GM13977 (cell line): ENCODE results near the gene MXD1.

Experiments used
- DNase-seq: peaks from one replicate; pipeline ENCODE4 v3.0.0; 2012; ENCODE audit warnings: low spot score
- CTCF ChIP-seq: IDR thresholded peaks from 2 replicates; pipeline ENCODE4 v1.5.1; 2012; ENCODE audit warnings: mild to moderate bottlenecking, control low read depth; ENCODE audit not compliant: insufficient read depth; ENCODE audit errors: extremely low read depth, missing control alignments
- in situ Hi-C: fragments of 300-500 bp; cut with MboI; formaldehyde crosslinking; loops from one replicate; pipeline ENCODE4 v1.12.0; 2022; ENCODE audit warnings: low sequenced_read_pairs, low pct_unique_long_range_greater_than_20kb, mixed read lengths, inconsistent platforms; ENCODE audit not compliant: unreplicated experiment

Gene MXD1

GRCh38 chr2:69952336-69953115 is 37.6 kb downstream of the MXD1 start:
- in situ Hi-C loops, result no loop called here
- no peak for TF ChIP-seq CTCF
- no peak for DNase-seq

- in situ Hi-C loops, result no loop called here
- DNase-seq, result no peak
- TF ChIP-seq CTCF, result no peak
Observed at GRCh38 chr2:69954084-69954483, 39.2 kb downstream of the MXD1 start.

GRCh38 chr2:69955029-69955428 is 40.1 kb downstream of the MXD1 start:
- in situ Hi-C loops, result no loop called here
- no peak for DNase-seq

GRCh38 chr2:69956475-69956979 is 41.6 kb downstream of the MXD1 start:
- in situ Hi-C loops, result no loop called here
- no peak for TF ChIP-seq CTCF
- DNase-seq, result no peak

More at GRCh38 chr2:69955029-69955428, 40.1 kb downstream of the MXD1 start:
- TF ChIP-seq CTCF, result no peak

- in situ Hi-C loops, result no loop called here
- no peak for DNase-seq
- no peak for TF ChIP-seq CTCF
Observed at GRCh38 chr2:69957965-69958364, 43.1 kb downstream of the MXD1 start.

GRCh38 chr2:69958480-69958879 is 43.6 kb downstream of the MXD1 start:
- in situ Hi-C loops, result no loop called here
- no peak for TF ChIP-seq CTCF
- DNase-seq, result no peak
